HepG2 (cell line): ENCODE measurements around the gene RAB24. TPM values are rescaled to one million over a fixed set of nuclear protein-coding genes. Genes with fewer than 3 reads are reported as not detected.

ENCODE experiments used
- ATAC-seq: fragments of 200-7000 bp; cut with Tn5 transposase; 3 replicates; pipeline ENCODE4 v1.9.1; 2020; ENCODE audit warnings: mild to moderate bottlenecking, moderate library complexity
- BruUV-seq: library from RNA; stranded (reverse); fragments of 400-500 nt; replicated peaks from 2 replicates; lab custom pipeline; 2021; lab: Mats Ljungman, UMichigan
- CTCF ChIA-PET: fragments of 300-600 bp; formaldehyde crosslinking; extraction: SDS; loops from one replicate; lab custom pipeline; 2021; ENCODE audit warnings: low total read pairs, inconsistent platforms, low intra/inter-chr PET ratio; lab: Yijun Ruan, JAX
- POLR2A ChIA-PET: fragments of 350-600 bp; sonication (Branson Sonifier 250); formaldehyde crosslinking; loops from one replicate; lab custom pipeline; 2020; ENCODE audit warnings: antibody characterized with exemption, inconsistent platforms; lab: Yijun Ruan, JAX
- DNase-seq: peaks from one replicate; pipeline ENCODE4 v3.0.0-alpha.2; 2015; ENCODE audit warnings: low spot score
- FAIRE-seq: peaks from 3 replicates; lab custom pipeline; 2011; peaks lifted over from hg19 to GRCh38; lab: Jason Lieb, UNC
- H2AFZ ChIP-seq: one replicate; pipeline ENCODE4 v1.6.1; 2011; ENCODE audit warnings: low read length, inconsistent platforms
- H3K27ac ChIP-seq: fragments of 300-600 bp; 3 replicates; pipeline ENCODE4 v1.8.0; 2011; ENCODE audit warnings: mixed run types, mild to moderate bottlenecking, mixed read lengths, low read length, inconsistent platforms; ENCODE audit not compliant: insufficient read depth; ENCODE audit errors: extremely low read length
- H3K27me3 ChIP-seq, 2 experiments: fragments of 200-600 bp in 1 of 2; 2 replicates in 1 of 2; 3 replicates in 1 of 2; pipeline versions ENCODE4 v1.6.0 to v1.8.0; 2011; ENCODE audit warnings: low read length in 2 of 2, mild to moderate bottlenecking in 2 of 2, moderate library complexity in 2 of 2, inconsistent platforms in 1 of 2; ENCODE audit not compliant: insufficient read depth in 2 of 2, control insufficient read depth in 1 of 2
- H3K36me3 ChIP-seq, 2 experiments: fragments of 200-600 bp in 1 of 2; replicated peaks in 1 of 2; 2 replicates in 1 of 2; 3 replicates in 1 of 2; pipeline versions ENCODE4 v1.5.1 to v1.8.0; 2011; ENCODE audit warnings: low read length in 2 of 2, inconsistent platforms in 1 of 2; ENCODE audit not compliant: insufficient read depth in 2 of 2, control insufficient read depth in 1 of 2
- H3K4me1 ChIP-seq: 2 replicates; pipeline ENCODE4 v1.5.1; 2012; ENCODE audit warnings: low read length, inconsistent platforms; ENCODE audit not compliant: insufficient read depth
- H3K4me2 ChIP-seq: 2 replicates; pipeline ENCODE4 v1.6.0; 2011; ENCODE audit warnings: low read depth, low read length, inconsistent platforms
- H3K4me3 ChIP-seq, 3 experiments: fragments of 200-600 bp in 1 of 3; sonication (generic), shearing (Covaris generic) in 1 of 3; replicated peaks in 1 of 3; 2 replicates each; pipeline ENCODE4 v1.5.1; 2011 to 2016; ENCODE audit warnings: low read length in 3 of 3, inconsistent platforms in 2 of 3, low read depth in 2 of 3, mild to moderate bottlenecking in 2 of 3, control low read depth in 1 of 3, mixed read lengths in 1 of 3; ENCODE audit not compliant: insufficient read depth in 1 of 3
- H3K79me2 ChIP-seq: one replicate; pipeline ENCODE4 v1.6.1; 2011; ENCODE audit warnings: low read length, inconsistent platforms; ENCODE audit not compliant: insufficient read depth
- H3K9ac ChIP-seq: 2 replicates; pipeline ENCODE4 v1.6.0; 2011; ENCODE audit warnings: mild to moderate bottlenecking, low read depth, low read length, inconsistent platforms; ENCODE audit not compliant: insufficient read depth
- H3K9me3 ChIP-seq: 2 replicates; pipeline ENCODE4 v1.5.1; 2012; ENCODE audit warnings: mild to moderate bottlenecking, low read length
- H4K20me1 ChIP-seq: 2 replicates; pipeline ENCODE4 v1.6.0; 2011; ENCODE audit warnings: inconsistent platforms, mild to moderate bottlenecking, low read length, moderate library complexity; ENCODE audit not compliant: insufficient read depth
- ARNT ChIP-seq: fragments of 450-650 bp; IDR thresholded peaks from 2 replicates; pipeline ENCODE4 v1.6.1; 2017
- BATF2 ChIP-seq: sonication (generic); formaldehyde crosslinking; IDR thresholded peaks from 2 replicates; pipeline ENCODE4 v1.8.0; 2022; ENCODE audit warnings: mild to moderate bottlenecking, missing genetic modification reagents, moderate library complexity
- DMAP1 ChIP-seq: IDR thresholded peaks from 2 replicates; pipeline ENCODE4 v1.6.1; 2016
- GABPA ChIP-seq, 2 experiments: IDR thresholded peaks; 2 replicates each; pipeline ENCODE4 v1.6.1; 2011 to 2016; ENCODE audit warnings: low read depth in 2 of 2, low read length in 1 of 2, missing biosample characterization in 1 of 2, missing genetic modification characterization in 1 of 2
- HOXA7 ChIP-seq: sonication (generic); formaldehyde crosslinking; IDR thresholded peaks from 2 replicates; pipeline ENCODE4 v1.8.1; 2022; ENCODE audit warnings: mild to moderate bottlenecking, missing genetic modification reagents, moderate library complexity
- MTA3 ChIP-seq: sonication (generic); formaldehyde crosslinking; IDR thresholded peaks from 2 replicates; pipeline ENCODE4 v1.4.0; 2020; ENCODE audit warnings: missing genetic modification reagents
- REXO4 ChIP-seq: sonication (generic); formaldehyde crosslinking; IDR thresholded peaks from 2 replicates; pipeline ENCODE4 v1.8.0; 2022; ENCODE audit warnings: missing genetic modification reagents, mild to moderate bottlenecking, borderline replicate concordance
- RFX5 ChIP-seq: IDR thresholded peaks from 2 replicates; pipeline ENCODE4 v1.6.1; 2011; ENCODE audit warnings: low read depth, low read length, improper control_type of control experiment
- TMF1 ChIP-seq: sonication (generic); formaldehyde crosslinking; IDR thresholded peaks from 2 replicates; pipeline ENCODE4 v1.8.1; 2022; ENCODE audit warnings: low read depth, missing genetic modification reagents
- YEATS4 ChIP-seq: sonication (generic); formaldehyde crosslinking; IDR thresholded peaks from 2 replicates; pipeline ENCODE4 v1.4.0; 2020; ENCODE audit warnings: missing genetic modification reagents, borderline replicate concordance
- ZKSCAN1 ChIP-seq: fragments of 150-350 bp; IDR thresholded peaks from 2 replicates; pipeline ENCODE4 v1.6.1; 2014; ENCODE audit warnings: low read length
- ZNF234 ChIP-seq: sonication (generic); formaldehyde crosslinking; conservative IDR thresholded peaks from 2 replicates; pipeline ENCODE4 v1.5.1; 2020; ENCODE audit warnings: mild to moderate bottlenecking, missing genetic modification reagents
- ZNF256 ChIP-seq: sonication (generic); formaldehyde crosslinking; conservative IDR thresholded peaks from 2 replicates; pipeline ENCODE4 v1.4.0; 2020; ENCODE audit warnings: missing genetic modification reagents
- ZNF274 ChIP-seq: sonication (generic); formaldehyde crosslinking; IDR thresholded peaks from 2 replicates; pipeline ENCODE4 v1.5.1; 2020; ENCODE audit warnings: mild to moderate bottlenecking, missing genetic modification reagents
- ZNF713 ChIP-seq: sonication (generic); formaldehyde crosslinking; IDR thresholded peaks from 2 replicates; pipeline ENCODE4 v1.4.0; 2020; ENCODE audit warnings: mild to moderate bottlenecking, missing genetic modification reagents
- ZNF724P ChIP-seq: sonication (generic); formaldehyde crosslinking; IDR thresholded peaks from 2 replicates; pipeline ENCODE4 v1.8.0; 2022; ENCODE audit warnings: missing genetic modification reagents, borderline replicate concordance
- WGBS: methylation state at CpG from one replicate; pipeline ENCODE4 v1.1.6; 2017; ENCODE audit warnings: low lambda C conversion rate; 5-methylcytosine and 5-hydroxymethylcytosine counted together
- in situ Hi-C: cut with HindIII; loops from 2 replicates; pipeline ENCODE4 v1.10.0; 2017; ENCODE audit warnings: low pct_unique_long_range_greater_than_20kb; ENCODE audit not compliant: extremely low pct_ligation_motif_present
- intact Hi-C: fragments of 100-400 bp; cut with micrococcal nuclease; formaldehyde crosslinking; loops from one replicate; pipeline ENCODE4 v1.10.0; 2022; ENCODE audit not compliant: unreplicated experiment
- polyA plus RNA-seq, 8 experiments: library from polyadenylated mRNA; depleted of rRNA in 3 of 8; stranded (reverse) in 7 of 8; unstranded in 1 of 8; fragments of >200 nt; fragmentation: Illumina TruSeq in 4 of 8; extraction: Trizol in 4 of 8; gene quantifications; 2 replicates each; pipeline versions ENCODE4 v1.2.1 to v1.2.3, GENCODE V29; 2011 to 2016; ENCODE audit warnings: low read depth in 4 of 8, missing spikeins in 1 of 8, mixed read lengths in 1 of 8; ENCODE audit not compliant: insufficient read depth in 1 of 8
- total RNA-seq, 5 experiments: library from RNA; depleted of rRNA; stranded (reverse); fragments of >200 nt; fragmentation: Illumina TruSeq; extraction: Trizol; gene quantifications; 2 replicates each; pipeline ENCODE4 v1.2.3, GENCODE V29; 2016; ENCODE audit warnings: low read depth in 1 of 5
- TF ChIP-seq, protein P1 (sequence below): sonication (generic); formaldehyde crosslinking; IDR thresholded peaks from 2 replicates; pipeline ENCODE4 v1.4.0; 2020; ENCODE audit warnings: missing genetic modification reagents

Gene RAB24
- total and polyA plus RNA-seq, 2 of the 13 experiments (the other 11 are each of a cell fraction or from before 2014, with no cell fraction given) = 22.9 to 63.7 TPM

DNA sequence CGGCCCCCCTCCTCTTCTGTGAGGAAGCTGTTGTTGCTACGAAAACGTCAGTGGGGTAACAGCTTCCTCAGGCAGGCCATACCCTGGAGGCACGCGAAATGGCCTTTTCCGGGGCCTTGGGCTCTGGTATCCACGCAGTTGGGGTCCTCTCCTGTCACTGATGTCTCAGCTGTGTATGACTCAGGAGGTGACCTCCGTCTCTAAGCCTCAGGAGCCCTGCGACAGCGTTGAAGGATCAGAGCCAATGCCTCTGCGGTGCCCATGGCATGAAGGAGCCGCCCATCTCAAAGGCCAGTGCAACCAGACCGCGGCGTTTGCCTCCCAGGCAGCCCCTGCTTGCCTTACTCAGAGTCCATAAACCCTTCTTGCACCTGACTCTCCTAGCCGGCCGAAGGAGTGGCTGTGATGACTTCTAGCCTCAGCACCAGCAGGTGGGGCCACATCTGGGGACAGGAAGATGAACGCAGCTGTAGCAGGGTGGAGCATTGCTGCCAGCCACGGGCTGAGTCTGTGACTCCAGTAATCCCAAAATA, 9.2 kb upstream of the RAB24 start (continued):
- 0 out of 2 replicates have a peak, but pooled peaks have one; percentile 4 for TF ChIP-seq RFX5
- TF ChIP-seq, all 625 proteins: peak for 15

GRCh38 chr5:177311723-177312648, 8.5 kb upstream of the RAB24 start, which contains the start of gene MXD3:
MXD3 (minus strand) TSS chr5:177311898; CDS start chr5:177311830, 68 bp downstream.
- peak; percentile 71 for ATAC-seq
- Histone ChIP-seq H3K4me2 (peak within 1 kb of the TSS; percentile 91), H3K27ac (peak within 1 kb of the TSS; percentile 95), H3K9me3 (no peaks in the 10 kb centered on the region), H3K4me1 (peaks cover 51% of the 10 kb centered on the region), H3K4me3 (peak within 1 kb of the TSS; percentile 63 to 79 (median 75)), H3K27me3 (no peaks in the 10 kb centered on the region), H3K79me2 (peaks cover 4% of the 10 kb centered on the region), H3K36me3 (peaks cover 4 to 12% of the 10 kb centered on the region in 2 experiments; a peak in 4 of 5 replicates), H4K20me1 (peaks cover 5% of the 10 kb centered on the region; the same call in 1 of the 2 replicates), H2AFZ (no peak within 1 kb of the TSS), H3K9ac (peak within 1 kb of the TSS; percentile 84)
- peak; percentile 56 for FAIRE-seq
- in situ Hi-C loops = loop anchor here (5.0 kb wide), 2 partner anchors 50 to 135 kb away; partner anchors contain the start of gene PRR7
- 0% methylated on average over 17 of the region's 78 CpGs for WGBS
- DNase-seq = peak; percentile 94
- ChIA-PET POLR2A (interaction anchor here (1.1 to 4.0 kb wide), 5 partner anchors 40 to 225 kb away, joined by 4 to 30 read pairs (median 5); partner anchors contain the start of genes FGFR4 and LMAN2), CTCF (interaction anchor here (1.3 kb wide), 1 partner anchor 50 kb away, joined by 3 read pairs; no protein-coding TSS in a partner anchor)
- no TSS peak for BruUV-seq
- intact Hi-C loops = loop anchor here (2.0 to 5.0 kb wide), 2 partner anchors 25 to 185 kb away; partner anchors contain the start of gene PDLIM7
- TF ChIP-seq ZNF713 (CRISPR knock-in tag) = no peak
- TF ChIP-seq REXO4 = no peak
- TF ChIP-seq BATF2 (CRISPR knock-in tag) = peak; percentile 69; the same call in 1 of the 2 replicates
- no peak for TF ChIP-seq HOXA7 (CRISPR knock-in tag)
- no peak for TF ChIP-seq ZNF234 (CRISPR knock-in tag)
- TF ChIP-seq, protein P1, sequence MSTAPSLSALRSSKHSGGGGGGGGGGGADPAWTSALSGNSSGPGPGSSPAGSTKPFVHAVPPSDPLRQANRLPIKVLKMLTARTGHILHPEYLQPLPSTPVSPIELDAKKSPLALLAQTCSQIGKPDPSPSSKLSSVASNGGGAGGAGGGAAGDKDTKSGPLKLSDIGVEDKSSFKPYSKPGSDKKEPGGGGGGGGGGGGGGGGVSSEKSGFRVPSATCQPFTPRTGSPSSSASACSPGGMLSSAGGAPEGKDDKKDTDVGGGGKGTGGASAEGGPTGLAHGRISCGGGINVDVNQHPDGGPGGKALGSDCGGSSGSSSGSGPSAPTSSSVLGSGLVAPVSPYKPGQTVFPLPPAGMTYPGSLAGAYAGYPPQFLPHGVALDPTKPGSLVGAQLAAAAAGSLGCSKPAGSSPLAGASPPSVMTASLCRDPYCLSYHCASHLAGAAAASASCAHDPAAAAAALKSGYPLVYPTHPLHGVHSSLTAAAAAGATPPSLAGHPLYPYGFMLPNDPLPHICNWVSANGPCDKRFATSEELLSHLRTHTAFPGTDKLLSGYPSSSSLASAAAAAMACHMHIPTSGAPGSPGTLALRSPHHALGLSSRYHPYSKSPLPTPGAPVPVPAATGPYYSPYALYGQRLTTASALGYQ (CRISPR knock-in tag) = 0 out of 2 replicates have a peak, but pooled peaks have one; percentile 80
- TF ChIP-seq GABPA (IDR thresholded peaks at IDR 0.05; ENCODE audit: low read depth, low read length) = no peak
- TF ChIP-seq GABPA (CRISPR knock-in tag; IDR thresholded peaks at IDR 0.05; ENCODE audit: low read depth) = no peak
- no peak for TF ChIP-seq MTA3 (CRISPR knock-in tag)
- TF ChIP-seq ZNF274 = no peak
- no peak for TF ChIP-seq ZNF256 (CRISPR knock-in tag)
- no peak for TF ChIP-seq ARNT
- TF ChIP-seq YEATS4 = peak; percentile 88
- TF ChIP-seq ZNF724P (CRISPR knock-in tag) = no peak
- TF ChIP-seq TMF1 (CRISPR knock-in tag) = no peak
- peak; percentile 89 for TF ChIP-seq DMAP1 (CRISPR knock-in tag)
- no peak for TF ChIP-seq ZKSCAN1
